HepG2 (cell line): ENCODE measurements around the gene SAP30. TPM values are rescaled to one million over a fixed set of nuclear protein-coding genes. Genes with fewer than 3 reads are reported as not detected.

ENCODE experiments used
- ATAC-seq: fragments of 200-7000 bp; cut with Tn5 transposase; 3 replicates; pipeline ENCODE4 v1.9.1; 2020; ENCODE audit warnings: mild to moderate bottlenecking, moderate library complexity
- BruUV-seq: library from RNA; stranded (reverse); fragments of 400-500 nt; replicated peaks from 2 replicates; lab custom pipeline; 2021; lab: Mats Ljungman, UMichigan
- CTCF ChIA-PET: fragments of 300-600 bp; formaldehyde crosslinking; extraction: SDS; loops from one replicate; lab custom pipeline; 2021; ENCODE audit warnings: low total read pairs, inconsistent platforms, low intra/inter-chr PET ratio; lab: Yijun Ruan, JAX
- POLR2A ChIA-PET: fragments of 350-600 bp; sonication (Branson Sonifier 250); formaldehyde crosslinking; loops from one replicate; lab custom pipeline; 2020; ENCODE audit warnings: antibody characterized with exemption, inconsistent platforms; lab: Yijun Ruan, JAX
- DNase-seq: peaks from one replicate; pipeline ENCODE4 v3.0.0-alpha.2; 2015; ENCODE audit warnings: low spot score
- FAIRE-seq: peaks from 3 replicates; lab custom pipeline; 2011; peaks lifted over from hg19 to GRCh38; lab: Jason Lieb, UNC
- H2AFZ ChIP-seq: one replicate; pipeline ENCODE4 v1.6.1; 2011; ENCODE audit warnings: low read length, inconsistent platforms
- H3K27ac ChIP-seq: fragments of 300-600 bp; 3 replicates; pipeline ENCODE4 v1.8.0; 2011; ENCODE audit warnings: mixed run types, mild to moderate bottlenecking, mixed read lengths, low read length, inconsistent platforms; ENCODE audit not compliant: insufficient read depth; ENCODE audit errors: extremely low read length
- H3K27me3 ChIP-seq, 2 experiments: fragments of 200-600 bp in 1 of 2; 2 replicates in 1 of 2; 3 replicates in 1 of 2; pipeline versions ENCODE4 v1.6.0 to v1.8.0; 2011; ENCODE audit warnings: low read length in 2 of 2, mild to moderate bottlenecking in 2 of 2, moderate library complexity in 2 of 2, inconsistent platforms in 1 of 2; ENCODE audit not compliant: insufficient read depth in 2 of 2, control insufficient read depth in 1 of 2
- H3K36me3 ChIP-seq, 2 experiments: fragments of 200-600 bp in 1 of 2; replicated peaks in 1 of 2; 2 replicates in 1 of 2; 3 replicates in 1 of 2; pipeline versions ENCODE4 v1.5.1 to v1.8.0; 2011; ENCODE audit warnings: low read length in 2 of 2, inconsistent platforms in 1 of 2; ENCODE audit not compliant: insufficient read depth in 2 of 2, control insufficient read depth in 1 of 2
- H3K4me1 ChIP-seq: 2 replicates; pipeline ENCODE4 v1.5.1; 2012; ENCODE audit warnings: low read length, inconsistent platforms; ENCODE audit not compliant: insufficient read depth
- H3K4me2 ChIP-seq: 2 replicates; pipeline ENCODE4 v1.6.0; 2011; ENCODE audit warnings: low read depth, low read length, inconsistent platforms
- H3K4me3 ChIP-seq, 3 experiments: fragments of 200-600 bp in 1 of 3; sonication (generic), shearing (Covaris generic) in 1 of 3; replicated peaks in 1 of 3; 2 replicates each; pipeline ENCODE4 v1.5.1; 2011 to 2016; ENCODE audit warnings: low read length in 3 of 3, inconsistent platforms in 2 of 3, low read depth in 2 of 3, mild to moderate bottlenecking in 2 of 3, control low read depth in 1 of 3, mixed read lengths in 1 of 3; ENCODE audit not compliant: insufficient read depth in 1 of 3
- H3K79me2 ChIP-seq: one replicate; pipeline ENCODE4 v1.6.1; 2011; ENCODE audit warnings: low read length, inconsistent platforms; ENCODE audit not compliant: insufficient read depth
- H3K9ac ChIP-seq: 2 replicates; pipeline ENCODE4 v1.6.0; 2011; ENCODE audit warnings: mild to moderate bottlenecking, low read depth, low read length, inconsistent platforms; ENCODE audit not compliant: insufficient read depth
- H3K9me3 ChIP-seq: 2 replicates; pipeline ENCODE4 v1.5.1; 2012; ENCODE audit warnings: mild to moderate bottlenecking, low read length
- H4K20me1 ChIP-seq: 2 replicates; pipeline ENCODE4 v1.6.0; 2011; ENCODE audit warnings: inconsistent platforms, mild to moderate bottlenecking, low read length, moderate library complexity; ENCODE audit not compliant: insufficient read depth
- CHD2 ChIP-seq: IDR thresholded peaks from 2 replicates; pipeline ENCODE4 v1.6.1; 2011; ENCODE audit warnings: low read depth, low read length, improper control_type of control experiment
- CHD4 ChIP-seq: fragments of 200-600 bp; sonication (generic); IDR thresholded peaks from 2 replicates; pipeline ENCODE4 v1.7.0; 2017; ENCODE audit warnings: mild to moderate bottlenecking, low read length, borderline replicate concordance
- ELF1 ChIP-seq: sonication (generic); formaldehyde crosslinking; IDR thresholded peaks from 2 replicates; pipeline ENCODE4 v1.4.0; 2020; ENCODE audit warnings: missing genetic modification reagents
- HINFP ChIP-seq: sonication (generic); formaldehyde crosslinking; IDR thresholded peaks from 2 replicates; pipeline ENCODE4 v1.4.0; 2020; ENCODE audit warnings: low read depth, mild to moderate bottlenecking, missing genetic modification reagents
- KDM3A ChIP-seq: IDR thresholded peaks from 2 replicates; pipeline ENCODE4 v1.6.1; 2018; ENCODE audit warnings: low read depth, missing compliant biosample characterization
- NFYC ChIP-seq: IDR thresholded peaks from 2 replicates; pipeline ENCODE4 v1.6.1; 2016; ENCODE audit warnings: missing genetic modification reagents, missing compliant biosample characterization
- RFX1 ChIP-seq: fragments of 450-650 bp; IDR thresholded peaks from 2 replicates; pipeline ENCODE4 v1.6.1; 2017
- SMAD3 ChIP-seq: sonication (generic); formaldehyde crosslinking; IDR thresholded peaks from 2 replicates; pipeline ENCODE4 v1.4.0; 2020; ENCODE audit warnings: missing genetic modification reagents
- ZNF143 ChIP-seq: sonication (generic); formaldehyde crosslinking; IDR thresholded peaks from 2 replicates; pipeline ENCODE4 v1.4.0; 2020; ENCODE audit warnings: missing genetic modification reagents
- WGBS: methylation state at CpG from one replicate; pipeline ENCODE4 v1.1.6; 2017; ENCODE audit warnings: low lambda C conversion rate; 5-methylcytosine and 5-hydroxymethylcytosine counted together
- in situ Hi-C: cut with HindIII; loops from 2 replicates; pipeline ENCODE4 v1.10.0; 2017; ENCODE audit warnings: low pct_unique_long_range_greater_than_20kb; ENCODE audit not compliant: extremely low pct_ligation_motif_present
- intact Hi-C: fragments of 100-400 bp; cut with micrococcal nuclease; formaldehyde crosslinking; loops from one replicate; pipeline ENCODE4 v1.10.0; 2022; ENCODE audit not compliant: unreplicated experiment
- polyA plus RNA-seq, 8 experiments: library from polyadenylated mRNA; depleted of rRNA in 3 of 8; stranded (reverse) in 7 of 8; unstranded in 1 of 8; fragments of >200 nt; fragmentation: Illumina TruSeq in 4 of 8; extraction: Trizol in 4 of 8; gene quantifications; 2 replicates each; pipeline versions ENCODE4 v1.2.1 to v1.2.3, GENCODE V29; 2011 to 2016; ENCODE audit warnings: low read depth in 4 of 8, missing spikeins in 1 of 8, mixed read lengths in 1 of 8; ENCODE audit not compliant: insufficient read depth in 1 of 8
- total RNA-seq, 5 experiments: library from RNA; depleted of rRNA; stranded (reverse); fragments of >200 nt; fragmentation: Illumina TruSeq; extraction: Trizol; gene quantifications; 2 replicates each; pipeline ENCODE4 v1.2.3, GENCODE V29; 2016; ENCODE audit warnings: low read depth in 1 of 5

SAP30 gene
- total and polyA plus RNA-seq, 2 of the 13 experiments (the other 11 are each of a cell fraction or from before 2014, with no cell fraction given): 14.2 to 25.1 TPM

- no peak for FAIRE-seq
- in situ Hi-C loops: loop anchor here (5.0 to 25.0 kb wide), 2 partner anchors 67 to 413 kb away; no protein-coding TSS in a partner anchor
- CTCF ChIA-PET: no interaction called here
- no peak for TF ChIP-seq CHD2
- TF ChIP-seq HINFP (CRISPR knock-in tag): no peak
- no peak for TF ChIP-seq RFX1
- no peak for TF ChIP-seq ZNF143 (CRISPR knock-in tag)
- TF ChIP-seq NFYC (CRISPR knock-in tag): no peak
- TF ChIP-seq SMAD3 (CRISPR knock-in tag): no peak
- TF ChIP-seq KDM3A (CRISPR knock-in tag): no peak
- no peak for TF ChIP-seq ELF1 (CRISPR knock-in tag)
- no peak for TF ChIP-seq CHD4
- Histone ChIP-seq H2AFZ (no peak overlapping the region), H3K4me1 (no peaks in the 10 kb centered on the region), H4K20me1 (no peaks in the 10 kb centered on the region), H3K9ac (no peak overlapping the region), H3K36me3 (no peaks in the 10 kb centered on the region), H3K4me2 (no peak overlapping the region), H3K27me3 (no peaks in the 10 kb centered on the region), H3K9me3 (no peaks in the 10 kb centered on the region), H3K4me3 (no peak overlapping the region), H3K27ac (no peak overlapping the region), H3K79me2 (no peaks in the 10 kb centered on the region)
- BruUV-seq: no TSS peak
- 0% methylated on average over 2 of the region's 2 CpGs for WGBS
- POLR2A ChIA-PET: no interaction called here
- DNase-seq: no peak
- intact Hi-C loops: loop anchor here (10.0 kb wide), 1 partner anchor 570 kb away; no protein-coding TSS in a partner anchor
- no peak for ATAC-seq
Observed at GRCh38 chr4:173424899-173425805, 54.4 kb downstream of the SAP30 start.
